PC-3 (cell line): ENCODE measurements around the gene TNFSF8. TPM values are rescaled to one million over a fixed set of nuclear protein-coding genes. Genes with fewer than 3 reads are reported as not detected.

Experiments used
- ATAC-seq: fragments of 200-7000 bp; cut with Tn5 transposase; 2 replicates; pipeline ENCODE4 v1.9.1; 2020; ENCODE audit warnings: mild to moderate bottlenecking, moderate library complexity
- BruUV-seq: library from RNA; stranded (reverse); fragments of 400-500 nt; replicated peaks from 2 replicates; lab custom pipeline; 2021; lab: Mats Ljungman, UMichigan
- CTCF ChIA-PET: fragments of 300-600 bp; sonication (Branson Sonifier 250); formaldehyde crosslinking; loops from one replicate; lab custom pipeline; 2022; ENCODE audit warnings: antibody characterized with exemption; lab: Charles Lee
- POLR2A ChIA-PET: fragments of 300-600 bp; sonication (Branson Sonifier 250); formaldehyde crosslinking; loops from one replicate; lab custom pipeline; 2022; ENCODE audit warnings: antibody characterized with exemption; ENCODE audit not compliant: unreplicated experiment; lab: Charles Lee
- DNase-seq: peaks from one replicate; pipeline ENCODE4 v3.0.0-alpha.2; 2015
- H2AFZ ChIP-seq: fragments of 300-600 bp; sonication (generic); 2 replicates; pipeline ENCODE4 v1.6.0; 2016; ENCODE audit warnings: antibody characterized with exemption, low read length
- H3F3A ChIP-seq: fragments of 300-600 bp; sonication (generic); one replicate; pipeline ENCODE4 v1.6.0; 2017; ENCODE audit warnings: antibody characterized with exemption, low read length, control low read depth, mild to moderate bottlenecking; ENCODE audit not compliant: unreplicated experiment
- H3K27ac ChIP-seq: fragments of 300-600 bp; sonication (generic); 2 replicates; pipeline ENCODE4 v1.5.1; 2016; ENCODE audit warnings: mild to moderate bottlenecking, low read length
- H3K27me3 ChIP-seq: fragments of 300-600 bp; sonication (generic); 2 replicates; pipeline ENCODE4 v1.6.1; 2016; ENCODE audit warnings: low read length, mixed read lengths
- H3K36me3 ChIP-seq: fragments of 300-600 bp; sonication (generic); 2 replicates; pipeline ENCODE4 v1.6.1; 2016; ENCODE audit warnings: low read depth, mixed run types, low read length, mixed read lengths
- H3K4me1 ChIP-seq: fragments of 300-600 bp; sonication (generic); 2 replicates; pipeline ENCODE4 v1.5.1; 2016; ENCODE audit warnings: low read length; ENCODE audit not compliant: insufficient read depth
- H3K4me2 ChIP-seq: fragments of 300-600 bp; sonication (generic); 2 replicates; pipeline ENCODE4 v1.6.0; 2016; ENCODE audit warnings: low read length
- H3K4me3 ChIP-seq: fragments of 300-600 bp; sonication (generic); 2 replicates; pipeline ENCODE4 v1.5.1; 2016; ENCODE audit warnings: mild to moderate bottlenecking, low read length, mixed read lengths
- H3K79me2 ChIP-seq: fragments of 300-600 bp; sonication (generic); 2 replicates; pipeline ENCODE4 v1.6.1; 2017; ENCODE audit warnings: low read length, mixed read lengths
- H3K9ac ChIP-seq: fragments of 300-600 bp; sonication (generic); 2 replicates; pipeline ENCODE4 v1.6.0; 2016; ENCODE audit warnings: mild to moderate bottlenecking, low read length
- H3K9me2 ChIP-seq: fragments of 300-600 bp; sonication (generic); replicated peaks from 2 replicates; pipeline ENCODE4 v1.6.1; 2016; ENCODE audit warnings: mixed run types, low read length, mixed read lengths
- H3K9me3 ChIP-seq: fragments of 300-600 bp; sonication (generic); 2 replicates; pipeline ENCODE4 v1.6.1; 2016; ENCODE audit warnings: low read length, mixed read lengths
- H4K20me1 ChIP-seq: fragments of 300-600 bp; sonication (generic); 2 replicates; pipeline ENCODE4 v1.6.1; 2016; ENCODE audit warnings: low read length, mixed read lengths
- EZH2 ChIP-seq: fragments of 300-600 bp; sonication (generic); IDR thresholded peaks from one replicate; pipeline ENCODE4 v1.6.1; 2017; ENCODE audit warnings: antibody characterized with exemption, mild to moderate bottlenecking, low read length; ENCODE audit not compliant: unreplicated experiment
- EZH2phosphoT487 ChIP-seq: fragments of 300-600 bp; sonication (generic); IDR thresholded peaks from 2 replicates; pipeline ENCODE4 v1.6.1; 2018; ENCODE audit warnings: mild to moderate bottlenecking, antibody characterized with exemption, low read length, borderline replicate concordance
- intact Hi-C: fragments of 100-400 bp; cut with micrococcal nuclease; formaldehyde crosslinking; loops from 2 replicates; pipeline ENCODE4 v1.9.0; 2023
- total RNA-seq: library from RNA; depleted of rRNA; stranded (reverse); fragments of >200 nt; gene quantifications from 2 replicates; pipeline ENCODE4 v1.2.3, GENCODE V29; 2014
- TF ChIP-seq, protein P1 (sequence below): fragments of 300-600 bp; sonication (generic); conservative IDR thresholded peaks from 2 replicates; pipeline ENCODE4 v1.5.1; 2017; ENCODE audit warnings: antibody characterized with exemption, low read depth, mild to moderate bottlenecking, low read length

Gene TNFSF8
- total RNA-seq, 1 experiment from 2014 or later = not detected

DNA sequence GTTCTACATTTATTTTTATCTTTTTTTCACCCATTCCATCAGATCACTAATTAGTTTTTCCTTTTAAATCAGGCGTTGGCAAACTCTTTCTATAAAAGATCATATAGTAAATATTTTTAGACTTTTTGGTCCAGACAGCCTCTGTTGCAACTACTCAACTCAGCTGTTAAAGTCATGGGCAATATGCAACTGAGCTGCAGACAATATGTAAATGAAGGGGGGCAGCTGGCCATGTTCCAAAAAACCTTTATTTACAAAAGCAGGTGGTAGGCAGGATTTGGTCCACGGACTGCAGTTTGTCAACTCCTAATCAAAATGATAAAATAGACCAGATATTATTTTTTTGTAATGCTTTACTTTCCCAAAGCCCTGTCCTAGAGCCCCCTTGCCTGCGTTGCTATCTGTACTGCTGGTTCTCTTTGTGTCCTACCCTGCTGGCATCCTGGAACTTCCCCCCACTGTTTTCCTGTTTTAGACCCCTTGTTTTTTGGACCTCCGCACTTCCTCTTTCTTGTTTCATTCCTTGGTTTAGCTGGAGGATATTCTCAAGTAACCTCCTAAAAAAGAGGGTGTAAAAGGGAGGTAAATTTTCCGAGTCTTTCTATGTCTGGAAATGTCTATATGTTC lies 24.7 kb upstream of the TNFSF8 start:
- CTCF ChIA-PET = no interaction called here
- no peak overlapping the region for H3K4me2 ChIP-seq
- no peaks in the 10 kb centered on the region for H3K9me3 ChIP-seq
- no peaks in the 10 kb centered on the region for H3K36me3 ChIP-seq
- peaks cover 12% of the 10 kb centered on the region for H3K4me1 ChIP-seq
- DNase-seq (no peak), ATAC-seq (no peak)
- intact Hi-C loops = no loop called here
- H3K4me3 ChIP-seq = no peak overlapping the region
- POLR2A ChIA-PET = no interaction called here
- no peak overlapping the region for H3K9ac ChIP-seq
- H3K27ac ChIP-seq = no peak overlapping the region
- H2AFZ ChIP-seq = no peak overlapping the region
- no peaks in the 10 kb centered on the region for H3K79me2 ChIP-seq
- no peaks in the 10 kb centered on the region for H3K9me2 ChIP-seq
- TF ChIP-seq EZH2 (no peak), EZH2phosphoT487 (no peak)
- TF ChIP-seq, protein P1, sequence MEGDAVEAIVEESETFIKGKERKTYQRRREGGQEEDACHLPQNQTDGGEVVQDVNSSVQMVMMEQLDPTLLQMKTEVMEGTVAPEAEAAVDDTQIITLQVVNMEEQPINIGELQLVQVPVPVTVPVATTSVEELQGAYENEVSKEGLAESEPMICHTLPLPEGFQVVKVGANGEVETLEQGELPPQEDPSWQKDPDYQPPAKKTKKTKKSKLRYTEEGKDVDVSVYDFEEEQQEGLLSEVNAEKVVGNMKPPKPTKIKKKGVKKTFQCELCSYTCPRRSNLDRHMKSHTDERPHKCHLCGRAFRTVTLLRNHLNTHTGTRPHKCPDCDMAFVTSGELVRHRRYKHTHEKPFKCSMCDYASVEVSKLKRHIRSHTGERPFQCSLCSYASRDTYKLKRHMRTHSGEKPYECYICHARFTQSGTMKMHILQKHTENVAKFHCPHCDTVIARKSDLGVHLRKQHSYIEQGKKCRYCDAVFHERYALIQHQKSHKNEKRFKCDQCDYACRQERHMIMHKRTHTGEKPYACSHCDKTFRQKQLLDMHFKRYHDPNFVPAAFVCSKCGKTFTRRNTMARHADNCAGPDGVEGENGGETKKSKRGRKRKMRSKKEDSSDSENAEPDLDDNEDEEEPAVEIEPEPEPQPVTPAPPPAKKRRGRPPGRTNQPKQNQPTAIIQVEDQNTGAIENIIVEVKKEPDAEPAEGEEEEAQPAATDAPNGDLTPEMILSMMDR = no peak
- BruUV-seq = no TSS peak
- no peaks in the 10 kb centered on the region for H4K20me1 ChIP-seq
- no peaks in the 10 kb centered on the region for H3K27me3 ChIP-seq
- no peaks in the 10 kb centered on the region for H3F3A ChIP-seq

DNA sequence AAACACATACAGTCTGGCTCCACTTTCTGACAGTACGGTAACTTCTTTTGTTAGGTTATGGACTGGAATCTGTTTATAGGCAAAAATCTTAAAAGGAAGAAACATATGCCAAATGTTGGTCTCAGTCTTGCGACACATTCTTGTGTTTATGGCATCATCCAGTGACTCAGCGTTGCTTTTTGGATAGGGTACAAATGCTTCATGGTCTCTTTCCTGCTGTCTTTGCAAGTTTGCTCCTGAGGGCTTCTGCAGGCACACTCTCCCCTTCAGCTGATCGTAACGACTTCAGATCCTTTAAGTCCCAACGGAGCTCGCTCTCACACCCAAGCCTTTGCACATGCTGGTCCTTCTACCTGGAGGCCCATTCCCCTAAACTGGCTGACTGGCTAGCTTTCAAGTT lies 23.6 kb upstream of the TNFSF8 start:
- no peaks in the 10 kb centered on the region for H3K9me3 ChIP-seq
- ChIA-PET POLR2A (no interaction called here), CTCF (no interaction called here)
- H3F3A ChIP-seq = no peaks in the 10 kb centered on the region
- ATAC-seq (peak; percentile 64), DNase-seq (peak; percentile 83)
- no peaks in the 10 kb centered on the region for H3K79me2 ChIP-seq
- no TSS peak for BruUV-seq
- intact Hi-C loops = no loop called here
- H3K4me2 ChIP-seq = peak overlapping the region; percentile 61; the same call in 1 of the 2 replicates
- no peak for TF ChIP-seq EZH2
- no peak for TF ChIP-seq EZH2phosphoT487
- TF ChIP-seq, protein P1 = no peak
- H2AFZ ChIP-seq = peak overlapping the region; percentile 63; the same call in 1 of the 2 replicates
- H3K9ac ChIP-seq = no peak overlapping the region
- no peaks in the 10 kb centered on the region for H4K20me1 ChIP-seq
- H3K27me3 ChIP-seq = no peaks in the 10 kb centered on the region
- H3K27ac ChIP-seq = peak overlapping the region; percentile 44
- no peaks in the 10 kb centered on the region for H3K36me3 ChIP-seq
- H3K9me2 ChIP-seq = no peaks in the 10 kb centered on the region
- H3K4me1 ChIP-seq = peaks cover 12% of the 10 kb centered on the region
- no peak overlapping the region for H3K4me3 ChIP-seq

DNA sequence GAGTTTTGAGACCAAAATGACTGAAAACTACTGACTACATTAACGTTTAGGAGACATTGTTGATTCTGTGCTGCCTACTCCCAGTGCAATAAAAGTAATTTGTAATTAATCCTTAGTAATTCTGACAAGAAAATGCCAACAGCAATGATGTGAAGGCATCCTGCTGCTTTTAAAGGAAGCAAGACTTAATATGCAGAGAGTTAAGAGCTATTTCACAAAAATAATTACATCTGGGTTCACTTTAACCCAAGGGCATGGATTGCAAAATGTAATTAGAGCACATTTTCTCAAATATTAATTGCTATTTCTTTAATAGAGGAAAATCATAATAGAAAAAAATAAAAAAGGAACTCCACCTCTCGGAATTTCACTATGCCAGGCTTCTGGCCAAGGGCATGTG lies 22.7 kb upstream of the TNFSF8 start:
- BruUV-seq = no TSS peak

More for the DNA sequence above, 22.7 kb upstream of the TNFSF8 start:
- TF ChIP-seq EZH2 = no peak
- TF ChIP-seq, protein P1 = no peak
- TF ChIP-seq EZH2phosphoT487 = no peak
- CTCF ChIA-PET = no interaction called here
- Histone ChIP-seq H3K9me3 (no peaks in the 10 kb centered on the region), H3K27ac (no peak overlapping the region), H3F3A (no peaks in the 10 kb centered on the region), H3K4me1 (peaks cover 12% of the 10 kb centered on the region), H3K27me3 (no peaks in the 10 kb centered on the region), H3K4me3 (no peak overlapping the region), H3K79me2 (no peaks in the 10 kb centered on the region), H4K20me1 (no peaks in the 10 kb centered on the region), H3K9ac (no peak overlapping the region), H3K4me2 (no peak overlapping the region), H3K9me2 (no peaks in the 10 kb centered on the region), H3K36me3 (no peaks in the 10 kb centered on the region), H2AFZ (no peak overlapping the region)
- intact Hi-C loops = no loop called here
- ATAC-seq (no peak), DNase-seq (no peak)
- POLR2A ChIA-PET = no interaction called here
